ENCODE data around the gene SMC5.

SMC5 gene

DNA sequence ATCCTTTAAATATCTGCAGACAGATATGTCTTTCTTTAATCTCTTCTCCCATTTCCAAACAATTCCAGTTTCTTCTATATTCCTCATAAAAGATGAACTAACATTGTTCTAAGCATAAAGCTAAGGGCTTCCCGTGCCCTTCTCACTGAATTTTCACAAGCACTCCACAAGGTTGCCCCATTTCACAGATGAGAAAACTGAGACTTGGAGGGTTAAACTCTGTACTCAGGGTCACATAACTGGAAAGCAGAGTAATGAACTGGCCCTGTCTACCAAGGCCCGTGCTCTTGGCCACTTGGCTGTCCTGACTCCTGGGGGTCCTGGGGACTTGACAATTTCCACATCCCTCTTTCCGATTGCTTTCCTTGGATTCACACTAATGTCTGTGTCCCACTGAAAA lies 130.4 kb downstream of the SMC5 start:
- DNase-seq (ENCODE audit: extremely low read depth, low read depth), result no peak
- TF ChIP-seq, protein P1, sequence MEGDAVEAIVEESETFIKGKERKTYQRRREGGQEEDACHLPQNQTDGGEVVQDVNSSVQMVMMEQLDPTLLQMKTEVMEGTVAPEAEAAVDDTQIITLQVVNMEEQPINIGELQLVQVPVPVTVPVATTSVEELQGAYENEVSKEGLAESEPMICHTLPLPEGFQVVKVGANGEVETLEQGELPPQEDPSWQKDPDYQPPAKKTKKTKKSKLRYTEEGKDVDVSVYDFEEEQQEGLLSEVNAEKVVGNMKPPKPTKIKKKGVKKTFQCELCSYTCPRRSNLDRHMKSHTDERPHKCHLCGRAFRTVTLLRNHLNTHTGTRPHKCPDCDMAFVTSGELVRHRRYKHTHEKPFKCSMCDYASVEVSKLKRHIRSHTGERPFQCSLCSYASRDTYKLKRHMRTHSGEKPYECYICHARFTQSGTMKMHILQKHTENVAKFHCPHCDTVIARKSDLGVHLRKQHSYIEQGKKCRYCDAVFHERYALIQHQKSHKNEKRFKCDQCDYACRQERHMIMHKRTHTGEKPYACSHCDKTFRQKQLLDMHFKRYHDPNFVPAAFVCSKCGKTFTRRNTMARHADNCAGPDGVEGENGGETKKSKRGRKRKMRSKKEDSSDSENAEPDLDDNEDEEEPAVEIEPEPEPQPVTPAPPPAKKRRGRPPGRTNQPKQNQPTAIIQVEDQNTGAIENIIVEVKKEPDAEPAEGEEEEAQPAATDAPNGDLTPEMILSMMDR (IDR thresholded peaks at IDR 0.05; ENCODE audit: low read depth, low read length, missing control alignments), result no peak
- no peak overlapping the region for H3K4me3 ChIP-seq (replicated peaks; ENCODE audit: low read depth, low read length)

DNA sequence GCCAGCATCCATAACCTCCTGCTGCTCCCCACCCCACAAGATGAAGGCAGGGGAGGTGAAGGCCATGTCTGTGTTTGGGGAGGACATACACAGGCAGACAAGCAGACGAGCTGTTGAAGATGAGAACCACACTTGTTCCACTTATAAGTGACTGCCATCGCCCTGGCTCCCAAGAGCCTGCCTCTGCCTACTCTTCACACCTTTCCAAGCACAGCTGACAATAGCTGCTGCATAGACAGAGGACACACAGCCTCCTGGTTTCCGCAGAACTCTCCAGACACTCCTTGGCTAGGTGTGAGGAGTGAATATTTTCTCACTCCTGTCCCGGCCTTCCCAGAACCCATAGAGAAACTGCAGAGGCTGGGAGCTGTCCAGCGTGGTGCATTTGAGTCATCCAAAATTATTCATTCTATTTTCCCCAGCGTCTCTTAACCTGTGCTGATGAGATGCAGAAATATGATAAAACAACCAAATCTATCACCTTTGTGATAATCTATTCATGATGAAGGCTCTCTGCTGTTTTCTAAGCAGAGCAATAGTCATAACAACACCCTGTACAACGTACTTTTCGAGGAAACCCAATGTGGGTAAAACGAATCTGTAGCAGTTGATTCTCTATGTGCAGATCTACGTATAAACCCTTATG lies 131.0 kb downstream of the SMC5 start:
- no peak for DNase-seq (ENCODE audit: extremely low read depth, low read depth)
- H3K4me3 ChIP-seq (replicated peaks; ENCODE audit: low read depth, low read length), result no peak overlapping the region
- TF ChIP-seq, protein P1 (IDR thresholded peaks at IDR 0.05; ENCODE audit: low read depth, low read length, missing control alignments), result no peak

DNA sequence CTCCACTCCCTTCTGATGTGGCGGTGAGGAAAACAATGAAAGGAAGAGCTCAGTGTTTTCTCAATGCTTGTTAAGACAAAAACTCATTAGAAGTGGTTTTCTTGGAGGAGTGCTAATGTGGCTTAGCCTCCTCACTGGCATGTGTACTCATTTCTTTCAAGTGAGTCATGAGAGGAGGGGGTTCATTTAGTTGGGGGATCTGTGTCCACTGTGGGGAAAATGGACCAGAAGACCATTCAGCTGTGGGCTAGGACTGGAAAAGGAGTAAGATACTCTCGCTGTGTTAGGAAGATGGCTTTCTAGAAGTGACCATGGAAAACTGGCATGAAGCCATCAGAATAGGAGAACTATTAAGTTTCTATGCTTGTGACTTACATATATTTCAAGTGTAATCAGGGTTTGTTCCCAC lies 132.2 kb downstream of the SMC5 start:
- no peak overlapping the region for H3K4me3 ChIP-seq (replicated peaks; ENCODE audit: low read depth, low read length)
- DNase-seq (ENCODE audit: extremely low read depth, low read depth), result no peak
- TF ChIP-seq, protein P1 (IDR thresholded peaks at IDR 0.05; ENCODE audit: low read depth, low read length, missing control alignments), result no peak

DNA sequence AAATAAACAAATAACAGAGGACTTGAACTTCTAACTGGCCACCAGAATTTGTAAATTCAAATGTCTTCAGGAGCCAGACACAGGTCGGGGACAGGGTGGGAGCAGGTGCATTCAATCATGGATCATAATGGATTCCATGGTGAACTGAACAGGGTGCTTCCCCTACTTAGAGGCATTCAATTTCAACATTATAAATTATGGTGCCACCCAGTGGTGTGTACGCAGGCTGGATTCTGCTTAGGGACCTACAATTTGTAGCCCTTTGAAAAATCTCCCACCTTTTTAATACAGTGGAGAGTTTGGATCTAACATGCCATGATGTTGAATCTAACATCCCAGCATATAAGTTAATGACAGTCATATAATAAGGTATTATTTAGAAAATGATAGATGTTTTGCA lies 133.4 kb downstream of the SMC5 start:
- DNase-seq (ENCODE audit: extremely low read depth, low read depth), result no peak
- TF ChIP-seq, protein P1 (IDR thresholded peaks at IDR 0.05; ENCODE audit: low read depth, low read length, missing control alignments), result peak; percentile 14
- no peak overlapping the region for H3K4me3 ChIP-seq (replicated peaks; ENCODE audit: low read depth, low read length)

DNA sequence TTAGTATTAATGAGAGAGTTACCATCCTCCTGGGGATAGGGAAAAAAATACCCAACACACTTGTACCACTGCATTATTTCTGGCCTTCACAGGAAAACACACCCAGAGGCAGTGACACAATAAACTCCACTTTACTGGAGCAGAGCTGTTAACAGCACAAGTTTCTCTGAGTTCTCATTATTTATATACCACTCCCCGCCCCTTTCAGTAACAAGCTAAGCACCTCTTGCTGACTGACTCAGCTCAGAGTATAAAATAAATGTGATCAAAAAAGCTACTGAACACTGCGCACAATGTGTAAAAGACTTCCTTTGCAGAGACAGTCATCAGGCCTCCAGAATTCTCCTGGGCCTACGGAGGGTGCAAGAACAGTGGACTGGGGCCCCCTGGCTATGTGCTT lies 134.1 kb downstream of the SMC5 start:
- DNase-seq (ENCODE audit: extremely low read depth, low read depth), result no peak
- TF ChIP-seq, protein P1 (IDR thresholded peaks at IDR 0.05; ENCODE audit: low read depth, low read length, missing control alignments), result no peak
- H3K4me3 ChIP-seq (replicated peaks; ENCODE audit: low read depth, low read length), result no peak overlapping the region

DNA sequence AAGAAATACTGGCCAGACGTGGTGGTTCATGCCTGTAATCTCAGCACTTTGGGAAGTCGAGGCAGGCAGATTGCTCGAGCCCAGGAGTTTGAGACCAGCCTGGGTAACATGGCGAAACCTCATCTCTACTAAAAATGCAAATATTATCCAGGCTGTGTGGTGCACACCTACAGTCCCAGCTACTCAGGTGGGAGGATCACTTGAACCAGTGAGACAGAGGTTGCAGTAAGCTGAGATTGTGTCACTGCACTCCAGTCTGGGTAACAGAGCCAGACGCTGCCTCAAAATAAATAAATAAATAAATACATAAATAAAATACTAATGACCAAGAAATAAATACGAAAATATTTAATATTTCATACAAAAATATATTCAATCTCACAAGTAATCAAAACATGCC lies 136.9 kb downstream of the SMC5 start:
- DNase-seq (ENCODE audit: extremely low read depth, low read depth), result no peak
- no peak overlapping the region for H3K4me3 ChIP-seq (replicated peaks; ENCODE audit: low read depth, low read length)
- TF ChIP-seq, protein P1 (IDR thresholded peaks at IDR 0.05; ENCODE audit: low read depth, low read length, missing control alignments), result no peak

DNA sequence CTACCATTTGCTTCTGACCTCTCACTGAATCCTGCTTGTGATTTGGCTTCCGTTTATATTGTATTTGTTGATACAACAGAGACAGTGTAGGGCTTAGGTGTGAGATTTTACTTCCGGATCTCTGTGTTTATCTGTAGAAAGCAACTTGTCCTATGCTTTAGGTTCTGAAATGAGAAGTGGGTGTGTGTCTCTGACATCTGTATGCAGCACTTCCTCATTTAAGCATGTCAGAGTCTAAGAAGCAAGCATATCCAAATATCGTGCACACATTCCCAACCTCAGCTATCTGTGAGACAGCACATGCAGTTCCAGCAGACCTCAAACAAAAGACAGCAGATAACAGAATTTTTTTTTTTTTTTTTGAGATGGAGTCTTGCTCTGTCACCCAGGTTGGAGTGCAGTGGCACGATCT lies 139.4 kb downstream of the SMC5 start:
- no peak overlapping the region for H3K4me3 ChIP-seq (replicated peaks; ENCODE audit: low read depth, low read length)
- no peak for DNase-seq (ENCODE audit: extremely low read depth, low read depth)
- TF ChIP-seq, protein P1 (IDR thresholded peaks at IDR 0.05; ENCODE audit: low read depth, low read length, missing control alignments), result no peak

Data from HFF-Myc (cell line).